Measurements from ENCODE around the gene PRDX1. TPM values are rescaled to one million over a fixed set of nuclear protein-coding genes. Genes with fewer than 3 reads are reported as not detected.

Gene PRDX1
- total and polyA plus RNA-seq, 2 of the 13 experiments (the other 11 are each of a cell fraction or from before 2014, with no cell fraction given) = 761 to 1,898 TPM

- TF ChIP-seq UBTF (CRISPR knock-in tag; IDR thresholded peaks at IDR 0.05) (peak; percentile 46; the same call in 1 of the 2 replicates), MLX (CRISPR knock-in tag; IDR thresholded peaks at IDR 0.05) (peak; percentile 48; the same call in 1 of the 2 replicates), SNAPC4 (CRISPR knock-in tag; IDR thresholded peaks at IDR 0.05) (no peak), ZNF556 (CRISPR knock-in tag; IDR thresholded peaks at IDR 0.05; ENCODE audit: borderline replicate concordance) (no peak), ZNF629 (CRISPR knock-in tag; conservative IDR thresholded peaks at IDR 0.05) (peak; percentile 37; the same call in 1 of the 2 replicates), ELF4 (CRISPR knock-in tag; IDR thresholded peaks at IDR 0.05; ENCODE audit: borderline replicate concordance) (no peak), RXRA (CRISPR knock-in tag; IDR thresholded peaks at IDR 0.05) (peak; percentile 87), POGZ (CRISPR knock-in tag; IDR thresholded peaks at IDR 0.05) (peak; percentile 73), HOMEZ (CRISPR knock-in tag; IDR thresholded peaks at IDR 0.05; ENCODE audit: low read depth) (peak; percentile 86; the same call in 1 of the 2 replicates), REST (IDR thresholded peaks at IDR 0.05; ENCODE audit: borderline replicate concordance in 1 of 2, low read depth in 1 of 2, low read length in 2 of 2) (no peak), HOXD1 (CRISPR knock-in tag; IDR thresholded peaks at IDR 0.05) (no peak), SP1 (IDR thresholded peaks at IDR 0.05) (no peak), SP1 (CRISPR knock-in tag; IDR thresholded peaks at IDR 0.05) (peak; percentile 37; the same call in 1 of the 2 replicates), FOXP4 (CRISPR knock-in tag; IDR thresholded peaks at IDR 0.05) (peak; percentile 55; the same call in 1 of the 2 replicates), CEBPG (CRISPR knock-in tag; IDR thresholded peaks at IDR 0.05) (peak; percentile 95)
Observed at GRCh38 chr1:45542591-45542990, 20.9 kb upstream of the PRDX1 start (continued).

All from HepG2 (cell line).